ENCODE data around the gene ZNF630. TPM values are rescaled to one million over a fixed set of nuclear protein-coding genes. Genes with fewer than 3 reads are reported as not detected.

Gene ZNF630
- total RNA-seq, 4 donors from 2014 or later: 2.3 to 5.3 (median 3.7) TPM

GRCh38 chrX:48086082-48086481 lies 14.6 kb upstream of the ZNF630 start:
- Histone ChIP-seq H3K9me3 (no peaks in the 10 kb centered on the region), H3K27me3 (no peaks in the 10 kb centered on the region), H3K4me3 (no peak overlapping the region), H3K27ac (no peak overlapping the region), H3K36me3 (no peaks in the 10 kb centered on the region), H3K4me1 (no peaks in the 10 kb centered on the region)
- no peak for DNase-seq (ENCODE audit: low spot score in 2 of 2)
- TF ChIP-seq POLR2A (IDR thresholded peaks at IDR 0.05) (no peak), EP300 (IDR thresholded peaks at IDR 0.05) (no peak)
- TF ChIP-seq, protein P1, sequence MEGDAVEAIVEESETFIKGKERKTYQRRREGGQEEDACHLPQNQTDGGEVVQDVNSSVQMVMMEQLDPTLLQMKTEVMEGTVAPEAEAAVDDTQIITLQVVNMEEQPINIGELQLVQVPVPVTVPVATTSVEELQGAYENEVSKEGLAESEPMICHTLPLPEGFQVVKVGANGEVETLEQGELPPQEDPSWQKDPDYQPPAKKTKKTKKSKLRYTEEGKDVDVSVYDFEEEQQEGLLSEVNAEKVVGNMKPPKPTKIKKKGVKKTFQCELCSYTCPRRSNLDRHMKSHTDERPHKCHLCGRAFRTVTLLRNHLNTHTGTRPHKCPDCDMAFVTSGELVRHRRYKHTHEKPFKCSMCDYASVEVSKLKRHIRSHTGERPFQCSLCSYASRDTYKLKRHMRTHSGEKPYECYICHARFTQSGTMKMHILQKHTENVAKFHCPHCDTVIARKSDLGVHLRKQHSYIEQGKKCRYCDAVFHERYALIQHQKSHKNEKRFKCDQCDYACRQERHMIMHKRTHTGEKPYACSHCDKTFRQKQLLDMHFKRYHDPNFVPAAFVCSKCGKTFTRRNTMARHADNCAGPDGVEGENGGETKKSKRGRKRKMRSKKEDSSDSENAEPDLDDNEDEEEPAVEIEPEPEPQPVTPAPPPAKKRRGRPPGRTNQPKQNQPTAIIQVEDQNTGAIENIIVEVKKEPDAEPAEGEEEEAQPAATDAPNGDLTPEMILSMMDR (IDR thresholded peaks at IDR 0.05): no peak

- Histone ChIP-seq H3K9me3 (no peaks in the 10 kb centered on the region), H3K4me1 (no peaks in the 10 kb centered on the region), H3K27me3 (no peaks in the 10 kb centered on the region), H3K36me3 (no peaks in the 10 kb centered on the region), H3K4me3 (no peak overlapping the region), H3K27ac (no peak overlapping the region)
- WGBS, 2 donors: 84% methylated on average over 5 of the region's 5 CpGs
- DNase-seq (ENCODE audit: low spot score in 2 of 2): no peak
- TF ChIP-seq EP300 (IDR thresholded peaks at IDR 0.05) (no peak), POLR2A (IDR thresholded peaks at IDR 0.05) (no peak)
- TF ChIP-seq, protein P1 (IDR thresholded peaks at IDR 0.05): no peak
Observed at GRCh38 chrX:48083706-48084105, 12.3 kb upstream of the ZNF630 start.

- Histone ChIP-seq H3K9me3 (no peaks in the 10 kb centered on the region), H3K27ac (no peak overlapping the region), H3K27me3 (no peaks in the 10 kb centered on the region), H3K4me3 (no peak overlapping the region), H3K36me3 (no peaks in the 10 kb centered on the region), H3K4me1 (no peaks in the 10 kb centered on the region)
- TF ChIP-seq, protein P1 (IDR thresholded peaks at IDR 0.05): peak; percentile 39 to 52 (median 40)
- no peak for TF ChIP-seq POLR2A (IDR thresholded peaks at IDR 0.05)
- WGBS, 2 donors: 4 to 21% methylated on average over 9 of the region's 9 CpGs
- DNase-seq (ENCODE audit: low spot score in 2 of 2): peak; percentile 18 to 31
Observed at GRCh38 chrX:48083212-48083611, 11.8 kb upstream of the ZNF630 start.

DNA sequence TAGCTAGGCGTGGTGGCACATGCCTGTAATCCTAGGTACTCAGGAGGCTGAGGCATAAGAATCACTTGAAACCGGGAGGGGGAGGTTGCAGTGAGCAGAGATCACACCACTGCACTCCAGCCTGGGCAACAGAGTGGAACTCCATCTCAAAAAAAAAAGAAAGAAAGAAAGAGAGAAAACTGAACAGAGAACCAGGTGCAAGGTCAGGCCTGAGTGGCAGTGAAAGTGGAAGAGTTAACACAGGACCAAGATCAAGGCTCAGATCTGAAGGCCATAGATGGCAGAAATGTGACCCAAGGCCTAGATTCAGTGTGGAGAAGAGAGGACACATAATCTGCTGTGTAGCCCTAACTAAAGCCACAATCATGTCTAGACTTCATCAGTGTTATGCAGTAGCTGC lies 4.9 kb upstream of the ZNF630 start:
- TF ChIP-seq POLR2A (IDR thresholded peaks at IDR 0.05) (no peak), EP300 (IDR thresholded peaks at IDR 0.05) (no peak)
- TF ChIP-seq, protein P1 (IDR thresholded peaks at IDR 0.05): no peak
- Histone ChIP-seq H3K27ac (no peak overlapping the region), H3K27me3 (no peaks in the 10 kb centered on the region), H3K9me3 (no peaks in the 10 kb centered on the region), H3K4me1 (no peaks in the 10 kb centered on the region), H3K4me3 (no peak overlapping the region), H3K36me3 (no peaks in the 10 kb centered on the region)
- 78 to 94% methylated on average over 2 of the region's 2 CpGs for WGBS, 2 donors
- DNase-seq (ENCODE audit: low spot score in 2 of 2): no peak

GRCh38 chrX:48071986-48072605 lies 656 bp upstream of the ZNF630 start:
- TF ChIP-seq, protein P1 (IDR thresholded peaks at IDR 0.05): no peak
- TF ChIP-seq EP300 (IDR thresholded peaks at IDR 0.05) (no peak), POLR2A (IDR thresholded peaks at IDR 0.05) (no peak)
- Histone ChIP-seq H3K4me3 (peak overlapping the region; percentile 33 to 70 (median 56)), H3K27me3 (no peaks in the 10 kb centered on the region), H3K36me3 (no peaks in the 10 kb centered on the region), H3K9me3 (no peaks in the 10 kb centered on the region), H3K4me1 (no peaks in the 10 kb centered on the region), H3K27ac (peak overlapping the region in 2 of 4 donors; percentile 88 to 92)
- DNase-seq (ENCODE audit: low spot score in 2 of 2): no peak
- 54 to 63% methylated on average over 9 of the region's 9 CpGs for WGBS, 2 donors
